ENCODE results near the gene BOLA2B. TPM values are rescaled to one million over a fixed set of nuclear protein-coding genes. Genes with fewer than 3 reads are reported as not detected.
"Not testable (repeated sequence)": the region's sequence is repeated elsewhere in the genome, so short reads cannot be mapped to it uniquely, and the experiment has no call there.

BOLA2B gene
- total RNA-seq, result 100 to 1,000 TPM; 268 to 271 TPM
- 208 TPM for polyA plus RNA-seq

GRCh38 chr16:30193615-30194014, at the start of gene BOLA2B, which contains the start of gene SLX1A:
Gene BOLA2B, minus strand, starts transcription at chr16:30193666. Its CDS starts 71 bp downstream, at chr16:30193595.
Gene SLX1A, plus strand, starts transcription at chr16:30193875. Its CDS starts 210 bp downstream, at chr16:30194085.
- H3K27me3 ChIP-seq (ENCODE audit: insufficient read depth, low read length, poor library complexity, severe bottlenecking); H3K4me1 ChIP-seq (ENCODE audit: insufficient read depth, low read length); H3K27me3 Mint-ChIP-seq; H3K36me3 Mint-ChIP-seq; H3K27ac Mint-ChIP-seq; H3K27ac ChIP-seq (ENCODE audit: low read depth, low read length); CTCF ChIA-PET; POLR2A ChIA-PET; H3K4me3 Mint-ChIP-seq; H3K4me1 Mint-ChIP-seq; H3K9me3 ChIP-seq (ENCODE audit: low read length); DNase-seq; H3K4me3 ChIP-seq (ENCODE audit: low read length); H3K36me3 ChIP-seq (ENCODE audit: insufficient read depth, low read length); H3K9me3 Mint-ChIP-seq: not testable (repeated sequence)

- H3K27ac Mint-ChIP-seq; H3K4me1 Mint-ChIP-seq; POLR2A ChIA-PET; H3K4me3 ChIP-seq (ENCODE audit: low read length); CTCF ChIA-PET; H3K4me3 Mint-ChIP-seq; H3K36me3 ChIP-seq (ENCODE audit: insufficient read depth, low read length); H3K9me3 ChIP-seq (ENCODE audit: low read length); H3K27me3 Mint-ChIP-seq; H3K27me3 ChIP-seq (ENCODE audit: insufficient read depth, low read length, poor library complexity, severe bottlenecking); H3K36me3 Mint-ChIP-seq; H3K9me3 Mint-ChIP-seq; H3K4me1 ChIP-seq (ENCODE audit: insufficient read depth, low read length); H3K27ac ChIP-seq (ENCODE audit: low read depth, low read length): not testable (repeated sequence)
- peak in 1 of 5 donors; percentile 0 for DNase-seq
Measured at GRCh38 chr16:30217082-30217481, 23.6 kb upstream of the BOLA2B start.

GRCh38 chr16:30211414-30211813, 17.9 kb upstream of the BOLA2B start:
- H3K9me3 Mint-ChIP-seq, POLR2A ChIA-PET, H3K36me3 Mint-ChIP-seq: not testable (repeated sequence)

DNA sequence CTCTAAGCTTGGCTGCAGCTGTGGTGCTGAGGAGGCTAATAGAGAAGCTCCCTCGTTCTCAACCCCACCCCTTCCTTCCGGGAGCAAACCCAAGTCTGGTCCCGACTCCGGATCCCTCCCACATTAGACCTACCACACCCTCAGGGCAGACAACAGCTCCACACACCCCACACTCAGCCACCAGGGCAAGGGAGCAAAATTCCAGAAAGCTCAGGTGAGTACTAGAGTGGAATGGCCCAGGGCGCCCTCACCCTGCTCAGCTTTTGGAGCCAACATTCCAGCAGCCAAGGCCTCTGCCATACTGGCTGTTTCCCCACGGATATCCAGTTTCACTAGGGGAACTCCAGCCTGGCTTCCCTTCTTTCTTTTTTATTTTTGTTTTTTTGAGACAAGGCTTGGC, 15.6 kb upstream of the BOLA2B start:
- H3K27me3 Mint-ChIP-seq; CTCF ChIA-PET; H3K4me3 Mint-ChIP-seq; H3K4me1 ChIP-seq (ENCODE audit: insufficient read depth, low read length); H3K4me3 ChIP-seq (ENCODE audit: low read length); H3K4me1 Mint-ChIP-seq; H3K9me3 ChIP-seq (ENCODE audit: low read length); H3K27ac ChIP-seq (ENCODE audit: low read depth, low read length); H3K27me3 ChIP-seq (ENCODE audit: insufficient read depth, low read length, poor library complexity, severe bottlenecking); H3K9me3 Mint-ChIP-seq; POLR2A ChIA-PET; H3K27ac Mint-ChIP-seq; H3K36me3 ChIP-seq (ENCODE audit: insufficient read depth, low read length); H3K36me3 Mint-ChIP-seq: not testable (repeated sequence)
- peak in 3 of 5 donors; percentile 5 to 44 (median 11) for DNase-seq

More at GRCh38 chr16:30211414-30211813, 17.9 kb upstream of the BOLA2B start:
- H3K9me3 ChIP-seq (ENCODE audit: low read length); CTCF ChIA-PET; H3K27me3 Mint-ChIP-seq; H3K4me3 ChIP-seq (ENCODE audit: low read length); H3K27ac ChIP-seq (ENCODE audit: low read depth, low read length); H3K4me1 ChIP-seq (ENCODE audit: insufficient read depth, low read length); H3K27me3 ChIP-seq (ENCODE audit: insufficient read depth, low read length, poor library complexity, severe bottlenecking); H3K27ac Mint-ChIP-seq; H3K36me3 ChIP-seq (ENCODE audit: insufficient read depth, low read length); H3K4me3 Mint-ChIP-seq; H3K4me1 Mint-ChIP-seq; DNase-seq: not testable (repeated sequence)

GRCh38 chr16:30207063-30207704, 13.7 kb upstream of the BOLA2B start:
- H3K27me3 Mint-ChIP-seq; H3K4me1 Mint-ChIP-seq; H3K36me3 ChIP-seq (ENCODE audit: insufficient read depth, low read length); H3K9me3 ChIP-seq (ENCODE audit: low read length); POLR2A ChIA-PET; H3K27me3 ChIP-seq (ENCODE audit: insufficient read depth, low read length, poor library complexity, severe bottlenecking); CTCF ChIA-PET; H3K4me1 ChIP-seq (ENCODE audit: insufficient read depth, low read length); H3K36me3 Mint-ChIP-seq; H3K4me3 ChIP-seq (ENCODE audit: low read length); H3K9me3 Mint-ChIP-seq; H3K27ac ChIP-seq (ENCODE audit: low read depth, low read length): not testable (repeated sequence)
- DNase-seq, result peak in 1 of 5 donors; percentile 4
- H3K4me3 Mint-ChIP-seq, result peak overlapping the region in 1 of 7 donors; percentile 13
- H3K27ac Mint-ChIP-seq, result peak overlapping the region in 1 of 8 donors; percentile 38

- H3K27me3 ChIP-seq (ENCODE audit: insufficient read depth, low read length, poor library complexity, severe bottlenecking); POLR2A ChIA-PET; H3K4me1 ChIP-seq (ENCODE audit: insufficient read depth, low read length); H3K9me3 ChIP-seq (ENCODE audit: low read length); CTCF ChIA-PET; H3K4me3 ChIP-seq (ENCODE audit: low read length); H3K27ac Mint-ChIP-seq; H3K27me3 Mint-ChIP-seq; H3K4me3 Mint-ChIP-seq; H3K36me3 Mint-ChIP-seq; H3K9me3 Mint-ChIP-seq; DNase-seq; H3K27ac ChIP-seq (ENCODE audit: low read depth, low read length); H3K4me1 Mint-ChIP-seq; H3K36me3 ChIP-seq (ENCODE audit: insufficient read depth, low read length): not testable (repeated sequence)
Measured at GRCh38 chr16:30206252-30206651, 12.8 kb upstream of the BOLA2B start.

GRCh38 chr16:30205541-30206236, 12.2 kb upstream of the BOLA2B start:
- H3K27ac ChIP-seq (ENCODE audit: low read depth, low read length); H3K4me3 ChIP-seq (ENCODE audit: low read length); POLR2A ChIA-PET; H3K9me3 Mint-ChIP-seq; H3K4me3 Mint-ChIP-seq; H3K9me3 ChIP-seq (ENCODE audit: low read length); H3K36me3 Mint-ChIP-seq; H3K27ac Mint-ChIP-seq; H3K27me3 Mint-ChIP-seq; H3K36me3 ChIP-seq (ENCODE audit: insufficient read depth, low read length); CTCF ChIA-PET; H3K27me3 ChIP-seq (ENCODE audit: insufficient read depth, low read length, poor library complexity, severe bottlenecking); H3K4me1 Mint-ChIP-seq; H3K4me1 ChIP-seq (ENCODE audit: insufficient read depth, low read length): not testable (repeated sequence)
- peak in 2 of 5 donors; percentile 3 to 23 for DNase-seq

DNA sequence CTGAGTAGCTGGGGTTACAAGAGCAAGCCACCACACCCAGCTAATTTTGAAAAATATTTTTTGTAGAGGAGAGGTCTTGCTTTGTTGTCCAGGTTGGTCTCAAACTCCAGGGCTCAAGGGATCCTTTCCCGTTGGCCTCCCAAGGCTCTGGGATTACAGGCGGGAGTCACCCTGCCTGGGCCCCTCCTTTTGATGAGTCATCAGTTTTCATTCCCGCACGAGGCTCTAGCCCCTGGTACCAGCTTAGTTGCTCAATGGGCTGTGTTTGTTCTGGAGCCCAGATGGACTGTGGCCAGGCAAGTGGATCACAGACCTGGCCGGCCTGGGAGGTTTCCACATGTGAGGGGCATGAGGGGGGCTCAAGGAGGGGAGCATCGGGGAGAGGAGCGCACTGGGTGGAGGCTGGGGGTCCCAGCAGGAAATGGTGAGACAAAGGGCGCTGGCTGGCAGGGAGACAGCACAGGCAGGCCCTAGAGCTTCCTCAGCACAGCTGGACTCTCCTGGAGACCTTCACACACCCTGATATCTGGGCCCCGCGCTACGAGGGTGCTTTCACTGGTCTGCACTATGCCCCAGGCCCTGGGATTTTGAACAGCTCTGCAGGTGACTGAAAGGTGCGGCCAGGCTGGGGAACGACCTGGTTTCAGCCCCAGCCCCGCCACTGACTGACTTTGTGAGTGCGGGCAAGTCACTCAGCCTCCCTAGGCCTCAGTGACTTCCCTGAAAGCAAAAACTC, 6.3 kb upstream of the BOLA2B start:
- H3K4me3 Mint-ChIP-seq; H3K36me3 ChIP-seq (ENCODE audit: insufficient read depth, low read length); H3K27me3 Mint-ChIP-seq; DNase-seq; H3K9me3 ChIP-seq (ENCODE audit: low read length); POLR2A ChIA-PET; H3K9me3 Mint-ChIP-seq; H3K27me3 ChIP-seq (ENCODE audit: insufficient read depth, low read length, poor library complexity, severe bottlenecking); H3K4me1 Mint-ChIP-seq; H3K4me1 ChIP-seq (ENCODE audit: insufficient read depth, low read length); CTCF ChIA-PET; H3K4me3 ChIP-seq (ENCODE audit: low read length); H3K27ac Mint-ChIP-seq; H3K27ac ChIP-seq (ENCODE audit: low read depth, low read length); H3K36me3 Mint-ChIP-seq: not testable (repeated sequence)

Data from CD8-positive, alpha-beta memory T cell (primary cell).